Muscle of back (tissue), 11 donors: ENCODE results near the gene PRPF31. TPM values are rescaled to one million over a fixed set of nuclear protein-coding genes. Genes with fewer than 3 reads are reported as not detected.
A peak's percentile ranks its signal among the peaks of the same experiment; 100 is the strongest.

ENCODE experiments used
- DNase-seq, 3 donors: peaks; one replicate each; pipeline versions ENCODE4 v3.0.0 to v3.0.0-alpha.2; 2013
- polyA plus RNA-seq, 10 donors: library from polyadenylated mRNA; unstranded; fragments of 120-200 nt; gene quantifications; one replicate each; pipeline ENCODE4 v1.2.1, GENCODE V29; 2013; ENCODE audit not compliant: insufficient read length in 10 of 10

PRPF31 gene
- polyA plus RNA-seq, 10 donors = 35.0 to 52.0 (median 45.4) TPM

DNA sequence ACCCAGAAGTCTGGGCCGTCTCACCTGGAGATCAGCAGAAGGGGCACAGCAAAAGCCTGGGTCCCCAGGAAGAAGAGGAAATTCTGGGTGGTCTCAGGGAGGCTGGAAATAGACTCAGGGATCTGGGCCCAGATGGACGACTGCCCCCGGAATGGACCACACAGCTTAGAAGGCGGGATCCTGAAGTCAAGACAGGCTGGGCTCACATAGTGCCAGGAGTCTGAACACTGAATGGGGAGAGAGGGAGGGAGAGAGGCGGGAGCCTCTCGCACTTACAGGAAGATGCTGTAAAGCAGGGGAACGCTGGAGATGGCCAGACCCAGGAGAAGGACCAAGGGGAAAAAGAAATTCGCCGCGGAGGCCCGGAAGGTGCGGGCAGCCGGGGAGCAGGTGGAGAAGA, 45.3 kb downstream of the PRPF31 start:
- DNase-seq = peak in 1 of 3 donors; percentile 69

DNA sequence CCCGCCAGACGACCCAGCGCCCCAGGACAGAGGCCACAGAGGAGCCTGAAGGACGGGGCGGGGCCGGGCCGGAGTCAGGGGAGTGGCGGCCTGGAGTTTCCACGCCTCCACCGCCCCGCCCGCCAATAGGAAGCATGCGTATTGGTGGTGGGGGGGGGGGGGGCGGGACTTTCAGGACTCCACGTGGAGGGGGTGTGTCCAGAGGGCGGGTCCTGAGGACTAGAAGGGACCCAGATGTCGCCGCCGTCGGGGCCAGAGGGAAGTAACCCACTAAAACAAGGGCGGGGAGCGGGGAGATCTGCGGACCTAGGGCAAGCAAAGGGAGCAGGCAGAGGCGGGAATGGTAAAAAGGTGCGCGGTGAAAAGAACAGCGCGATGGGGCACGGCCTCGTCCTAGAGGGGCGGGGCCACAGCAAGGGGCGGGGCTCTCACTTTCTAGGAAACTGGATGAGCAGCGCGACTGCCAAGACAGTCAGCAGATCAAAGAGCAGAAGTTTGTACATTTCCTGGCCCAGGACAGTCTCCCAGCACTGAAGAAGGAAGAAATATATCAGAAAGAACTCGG, 46.8 kb downstream of the PRPF31 start:
- peak; percentile 49 to 85 (median 78) for DNase-seq

DNA sequence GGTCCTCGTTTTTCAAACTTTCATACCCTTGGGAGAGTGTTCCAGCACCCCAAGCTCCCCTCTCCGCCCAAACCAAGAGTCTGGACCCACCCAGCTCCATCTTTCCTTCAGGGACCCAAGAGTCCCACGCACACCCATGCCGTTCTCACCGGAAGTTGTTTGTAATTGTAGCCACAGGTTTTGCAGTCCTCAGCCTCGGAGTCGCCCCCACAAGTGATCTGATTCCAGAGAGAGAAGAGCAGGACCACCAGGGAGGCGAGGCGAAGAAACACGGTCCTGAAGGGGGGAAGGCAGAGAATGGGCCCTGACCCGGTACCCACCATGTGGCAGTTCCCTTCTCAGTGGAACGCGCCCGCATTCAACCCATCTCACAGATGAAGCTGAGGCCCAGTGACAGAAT, 47.3 kb downstream of the PRPF31 start:
- no peak for DNase-seq

- DNase-seq = peak in 1 of 3 donors; percentile 34
These were observed 49.0 kb downstream of the PRPF31 start for GRCh38 chr19:54164369-54165068.

DNA sequence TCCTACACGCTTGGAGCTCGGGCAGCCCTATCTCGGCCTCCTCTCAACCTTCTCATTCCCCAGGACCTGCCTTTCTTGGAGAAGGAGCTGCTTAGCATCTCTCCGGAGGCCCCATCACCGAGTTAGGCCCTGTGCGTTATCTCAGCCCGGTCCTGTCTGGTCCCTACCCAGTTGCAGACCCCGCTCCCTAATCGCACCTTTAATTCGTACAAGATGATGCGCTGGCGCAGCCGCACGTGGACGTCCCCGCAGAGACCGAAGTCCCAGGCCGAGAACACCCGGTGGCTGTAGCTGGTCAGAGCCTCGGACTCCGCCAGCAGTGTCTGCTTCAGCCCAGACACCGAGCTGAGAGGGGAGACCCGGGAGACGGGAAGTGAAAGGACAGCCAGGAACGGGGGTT, 49.7 kb downstream of the PRPF31 start:
- DNase-seq = no peak

- DNase-seq = peak; percentile 80 to 94 (median 92)
These were observed 52.8 kb downstream of the PRPF31 start for GRCh38 chr19:54168174-54168917.

DNA sequence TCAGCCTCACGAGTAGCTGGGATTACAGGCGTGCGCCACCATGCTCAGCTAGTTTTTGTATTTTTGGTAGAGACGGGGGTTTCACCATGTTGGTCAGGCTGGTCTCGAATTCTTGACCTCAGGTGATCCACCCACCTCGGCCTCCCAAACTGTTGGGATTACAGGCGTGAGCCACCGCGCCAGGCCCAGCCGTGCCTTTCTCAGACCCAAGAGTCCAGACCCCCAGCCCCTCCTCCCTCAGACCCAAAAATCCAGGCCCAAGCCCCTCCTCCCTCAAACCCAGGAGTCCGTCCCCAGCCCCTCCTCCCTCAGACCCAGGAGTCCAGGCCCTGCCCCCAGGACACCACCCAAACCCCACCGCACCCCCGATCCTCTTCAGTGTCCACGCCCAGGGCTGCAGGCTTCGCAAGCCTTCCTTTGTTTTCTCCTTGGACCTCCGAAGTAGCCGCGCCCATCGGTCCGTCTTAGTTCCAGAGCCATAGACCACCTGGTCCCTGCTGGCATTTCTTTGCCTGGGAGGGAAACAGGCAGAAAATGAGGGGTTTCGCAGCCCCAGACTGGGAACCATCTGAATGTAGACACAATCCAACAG, 53.7 kb downstream of the PRPF31 start:
- DNase-seq = no peak

DNA sequence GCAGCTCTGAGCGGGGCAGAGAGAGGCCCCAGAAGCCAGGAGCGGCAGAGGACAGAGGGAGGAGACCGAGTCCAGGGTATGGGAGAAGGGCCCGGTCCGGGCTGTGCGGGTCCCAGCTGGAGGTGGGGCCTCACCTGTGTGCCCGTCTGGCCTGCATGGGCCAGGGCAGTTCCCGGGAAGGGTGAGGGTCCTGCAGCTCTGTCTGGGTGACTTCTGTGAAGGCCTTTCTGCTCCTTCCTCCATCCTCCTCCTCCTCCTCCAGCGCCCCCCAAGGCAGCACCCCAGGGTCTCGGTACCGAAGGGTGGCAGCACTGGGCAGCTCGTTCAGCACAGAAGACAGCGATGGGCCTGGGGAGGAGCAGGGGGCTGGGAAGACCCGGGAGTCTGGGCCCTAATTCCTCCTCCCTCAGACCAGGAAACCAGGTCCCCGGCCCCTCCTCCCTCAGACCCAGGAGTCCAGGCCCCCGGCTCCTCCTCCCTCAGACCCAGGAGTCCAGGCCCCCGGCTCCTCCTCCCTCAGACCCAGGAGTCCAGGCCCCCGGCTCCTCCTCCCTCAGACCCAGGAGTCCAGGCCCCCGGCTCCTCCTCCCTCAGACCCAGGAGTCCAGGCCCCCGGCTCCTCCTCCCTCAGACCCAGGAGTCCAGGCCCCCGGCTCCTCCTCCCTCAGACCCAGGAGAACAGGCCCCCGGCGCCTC, 56.3 kb downstream of the PRPF31 start:
- DNase-seq = peak in 1 of 3 donors; percentile 3

DNA sequence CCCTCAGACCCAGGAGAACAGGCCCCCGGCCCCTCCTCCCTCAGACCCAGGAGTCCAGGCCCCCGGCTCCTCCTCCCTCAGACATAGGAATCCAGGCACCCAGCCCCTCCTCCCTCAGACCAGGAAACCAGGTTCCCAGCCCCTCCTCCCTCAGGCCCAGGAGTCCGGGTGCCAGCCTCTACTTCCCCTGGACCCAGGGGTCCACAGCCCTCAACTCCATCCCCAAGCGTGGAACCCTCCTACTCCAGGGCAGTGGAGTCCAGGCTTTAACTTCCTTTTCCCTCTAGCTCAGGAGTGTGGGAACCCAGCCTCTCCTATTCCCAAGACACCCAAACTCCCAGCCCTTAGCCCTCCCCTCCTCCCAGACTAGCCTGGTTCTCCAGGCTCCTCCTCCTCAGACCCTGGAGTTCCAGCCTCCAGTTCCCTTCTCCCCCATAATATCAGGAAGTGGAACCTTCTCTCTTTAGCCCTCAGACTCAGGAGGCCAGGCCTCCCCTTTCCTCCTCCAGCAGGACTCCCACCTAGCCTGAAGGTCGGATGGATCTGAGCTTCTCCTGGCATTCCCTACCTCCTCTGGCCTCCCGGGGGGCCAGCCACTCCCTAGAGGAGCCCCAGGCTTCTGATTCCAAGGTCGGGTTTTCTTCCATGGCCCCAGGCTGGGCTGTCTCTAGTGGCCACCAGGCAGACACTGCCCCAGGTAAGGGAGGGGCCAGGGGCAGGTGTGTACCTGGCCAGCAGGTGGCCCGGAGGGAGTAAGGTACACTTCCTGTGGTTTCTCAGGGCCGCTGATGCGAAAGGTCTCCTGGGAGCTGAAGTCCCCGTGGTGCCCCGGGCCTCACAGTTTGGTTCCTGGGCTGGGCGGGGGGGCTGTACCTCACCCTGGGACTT, 57.2 kb downstream of the PRPF31 start, which contains the start of gene TMC4:
Gene TMC4 (minus strand): TSS at position 690 of the 888 bp plus-strand sequence. CDS start 43 bp downstream, at position 647.
- peak in 1 of 3 donors; percentile 51 for DNase-seq

DNA sequence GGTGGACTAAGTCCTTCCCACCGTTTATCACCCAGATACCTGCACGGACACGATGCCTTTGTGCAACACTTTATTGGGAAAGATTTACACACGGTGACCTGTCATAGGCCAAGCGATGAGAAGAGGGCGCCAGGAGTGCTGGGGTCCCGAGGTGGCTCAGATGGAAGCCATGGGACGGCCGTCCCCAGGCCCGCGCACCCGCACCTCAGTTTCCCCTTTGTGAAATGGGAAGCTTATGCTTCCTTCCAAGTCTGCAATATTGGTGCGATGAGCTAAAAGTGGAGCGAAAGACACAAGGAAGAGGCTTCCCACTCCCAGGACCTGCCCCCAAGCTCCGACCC, 57.8 kb downstream of the PRPF31 start:
- no peak for DNase-seq

DNA sequence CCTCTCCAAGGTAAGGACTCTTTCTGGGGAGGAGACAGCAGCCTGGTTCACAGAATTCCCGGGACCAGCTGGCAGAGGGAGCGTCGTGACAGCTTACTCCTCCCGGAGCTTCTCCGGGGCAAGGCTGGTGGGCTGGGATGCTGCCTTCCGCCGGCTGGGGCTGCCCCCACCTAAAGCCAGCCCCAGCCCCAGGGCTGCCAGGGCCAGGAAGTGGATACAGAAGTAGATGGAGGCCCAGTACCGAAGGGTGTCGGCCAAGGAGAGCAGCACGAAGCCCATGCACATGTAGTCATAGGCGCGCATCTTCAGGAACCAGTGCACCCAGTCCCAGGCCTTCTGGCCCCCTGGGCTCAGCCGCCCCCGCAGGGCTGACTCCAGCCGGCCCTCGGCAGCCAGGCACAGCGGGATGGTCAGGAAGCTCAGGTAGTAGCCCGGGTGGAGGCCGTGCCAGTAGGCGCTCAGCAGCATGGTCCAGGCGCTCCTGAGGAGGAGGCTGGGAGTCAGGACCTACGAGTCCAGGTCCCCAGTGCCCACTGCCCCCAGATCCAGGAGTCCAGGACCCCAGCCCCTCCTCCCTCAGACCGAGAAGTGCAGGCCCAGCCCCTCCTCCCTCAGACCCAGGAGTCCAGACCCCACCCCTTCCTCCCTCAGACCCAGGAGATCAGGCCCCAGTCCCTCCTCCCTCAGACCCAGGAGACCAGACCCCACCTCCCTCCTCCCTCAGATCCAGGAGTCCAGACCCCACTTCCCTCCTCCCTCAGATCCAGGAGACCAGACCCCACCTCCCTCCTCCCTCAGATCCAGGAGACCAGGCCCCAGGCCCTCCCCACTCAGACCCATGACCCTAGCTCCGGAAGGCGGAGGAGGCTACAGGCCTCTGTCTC, 58.6 kb downstream of the PRPF31 start:
- peak in 1 of 3 donors; percentile 8 for DNase-seq

DNA sequence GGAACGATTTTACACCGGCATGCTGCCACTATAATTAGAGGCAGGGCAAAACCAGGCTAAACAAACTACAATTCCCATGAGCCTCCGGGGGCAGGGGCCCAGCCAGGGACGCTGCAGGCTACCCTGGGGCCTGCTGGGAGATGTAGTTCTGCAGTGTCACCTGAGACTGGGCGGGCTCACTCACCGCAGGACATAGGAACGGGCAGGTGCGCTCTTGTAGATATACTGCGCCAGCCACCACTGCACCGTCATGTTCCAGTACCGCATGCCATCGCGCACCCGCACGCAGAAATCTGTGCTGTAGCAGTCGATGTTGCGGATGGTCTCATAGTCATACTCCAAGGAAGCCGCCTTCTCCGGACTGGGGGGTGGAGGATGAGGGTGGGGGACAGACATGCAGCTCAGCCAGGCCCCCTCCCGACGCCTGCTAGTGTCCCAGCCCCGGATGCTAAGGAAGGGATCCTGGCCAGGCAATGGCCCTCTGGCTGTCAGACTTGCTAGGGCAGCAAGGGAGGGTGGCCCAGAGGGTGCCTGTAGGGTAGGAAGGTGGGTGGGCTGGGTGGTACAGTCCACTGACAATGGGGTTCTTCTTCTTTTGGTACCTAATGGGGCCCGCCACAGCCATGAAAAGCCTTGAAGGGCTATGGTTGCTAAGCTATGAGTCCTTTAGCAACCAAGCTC, 63.2 kb downstream of the PRPF31 start:
- peak in 1 of 3 donors; percentile 46 for DNase-seq

DNA sequence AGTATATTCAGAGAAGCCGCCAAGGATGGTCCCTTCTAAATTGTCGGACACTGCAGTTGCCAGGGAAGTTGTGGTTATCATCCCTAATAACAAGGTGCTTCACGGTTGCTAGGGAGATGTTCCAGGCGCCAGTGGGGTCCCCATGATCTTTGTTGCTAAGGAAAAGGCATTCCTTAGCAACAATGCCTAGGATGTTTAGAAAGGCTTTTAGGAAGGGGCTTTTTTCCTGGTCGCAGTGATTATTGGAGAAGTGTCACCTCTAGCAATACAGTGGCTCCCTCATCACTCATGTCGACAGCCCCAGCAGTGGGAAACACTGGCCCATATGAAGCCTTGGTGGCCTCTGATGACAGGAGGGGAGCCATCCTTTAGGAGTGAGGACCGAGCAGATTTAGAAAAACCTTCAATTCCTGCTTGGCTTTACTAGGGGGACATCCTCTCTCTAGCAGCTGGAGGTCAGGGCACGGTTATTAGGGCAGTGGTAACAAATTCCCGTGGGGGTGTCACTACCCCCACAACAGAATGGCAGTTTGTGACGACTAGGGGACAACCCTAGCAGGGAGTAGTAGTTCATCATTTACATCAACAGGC, 63.8 kb downstream of the PRPF31 start:
- no peak for DNase-seq

DNA sequence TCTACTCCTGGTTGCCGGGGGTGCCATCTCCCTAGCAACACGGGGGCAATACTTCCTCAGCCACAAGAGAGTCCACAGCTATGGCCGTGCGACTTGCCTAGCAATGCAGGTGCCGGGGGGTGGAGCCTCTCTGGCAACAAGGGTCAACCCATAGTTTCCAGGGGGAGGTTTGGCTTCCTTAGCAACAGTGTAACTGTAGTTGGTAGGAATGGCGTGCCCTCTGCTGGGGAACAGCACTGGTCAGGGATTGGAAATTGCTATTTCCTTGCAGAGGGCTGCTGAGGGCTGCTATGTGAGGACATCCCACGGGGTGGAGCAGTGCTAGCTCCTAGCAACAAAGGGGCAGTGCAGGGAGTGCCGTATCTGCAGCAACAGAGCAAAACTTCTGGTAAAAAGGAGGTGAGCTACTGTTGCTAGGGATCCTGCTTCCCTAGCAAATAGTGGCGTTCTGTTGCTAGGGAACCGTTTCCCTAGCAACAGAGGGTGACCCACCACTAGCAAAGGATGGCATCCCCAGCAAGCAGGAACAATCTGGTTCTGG, 64.4 kb downstream of the PRPF31 start:
- peak; percentile 13 to 68 (median 47) for DNase-seq

GRCh38 chr19:54180691-54181091, 65.1 kb downstream of the PRPF31 start:
- DNase-seq = no peak
